ENCODE data around the gene GAST. TPM values are rescaled to one million over a fixed set of nuclear protein-coding genes. Genes with fewer than 3 reads are reported as not detected.

The GAST gene
- total and polyA plus RNA-seq, 2 of the 13 experiments (the other 11 are each of a cell fraction or from before 2014, with no cell fraction given): 0.32 to 0.42 TPM

- in situ Hi-C loops (cut with HindIII; ENCODE audit: extremely low pct_ligation_motif_present, low pct_unique_long_range_greater_than_20kb): loop anchor here (5.0 kb wide), 3 partner anchors 117 to 1047 kb away; no protein-coding TSS in a partner anchor
- no peak for ATAC-seq
- BruUV-seq (replicated peaks): no TSS peak
- H3K4me2 ChIP-seq (ENCODE audit: low read depth, low read length): no peak overlapping the region
- no peak for DNase-seq (ENCODE audit: low spot score)
- ChIA-PET CTCF (ENCODE audit: low intra/inter-chr PET ratio, low total read pairs) (interaction anchor here (3.3 to 8.5 kb wide), 3 partner anchors 15 to 860 kb away, joined by 37 to 242 read pairs (median 84); no protein-coding TSS in a partner anchor), POLR2A (interaction anchor here (2.6 kb wide), 1 partner anchor 25 kb away, joined by 17 read pairs; the partner anchor contains the start of gene EIF1)
- no peak overlapping the region for H3K4me3 ChIP-seq (replicated peaks in 1 of 3; ENCODE audit: insufficient read depth in 1 of 3, low read depth in 2 of 3, low read length in 3 of 3)
- peak; percentile 65 for TF ChIP-seq ZNF768 (CRISPR knock-in tag; IDR thresholded peaks at IDR 0.05)
- TF ChIP-seq NFYC (CRISPR knock-in tag; IDR thresholded peaks at IDR 0.05): no peak
- H3K27ac ChIP-seq (ENCODE audit: extremely low read length, insufficient read depth, low read length): no peak overlapping the region
- WGBS (ENCODE audit: low lambda C conversion rate): 18% methylated on average over 2 of the region's 2 CpGs
- no peaks in the 10 kb centered on the region for H3K36me3 ChIP-seq (replicated peaks in 1 of 2; ENCODE audit: control insufficient read depth in 1 of 2, insufficient read depth in 2 of 2, low read length in 2 of 2)
- H2AFZ ChIP-seq (ENCODE audit: low read length): no peak overlapping the region
- H3K9me3 ChIP-seq (ENCODE audit: low read length): no peaks in the 10 kb centered on the region
- no peak for FAIRE-seq
- H3K9ac ChIP-seq (ENCODE audit: insufficient read depth, low read depth, low read length): no peak overlapping the region
- intact Hi-C loops (cut with micrococcal nuclease; ENCODE audit: unreplicated experiment): loop anchor here (10.0 kb wide), 2 partner anchors 69 to 1049 kb away; no protein-coding TSS in a partner anchor
- H3K4me1 ChIP-seq (ENCODE audit: insufficient read depth, low read length): peaks cover 39% of the 10 kb centered on the region
- peaks cover 0 to 32% of the 10 kb centered on the region in 2 experiments; a peak in 3 of 5 replicates for H3K27me3 ChIP-seq (ENCODE audit: control insufficient read depth in 1 of 2, insufficient read depth in 2 of 2, low read length in 2 of 2)
- H3K79me2 ChIP-seq (ENCODE audit: insufficient read depth, low read length): no peaks in the 10 kb centered on the region
- no peaks in the 10 kb centered on the region for H4K20me1 ChIP-seq (ENCODE audit: insufficient read depth, low read length)
These were observed 48.0 kb upstream of the GAST start for GRCh38 chr17:41664172-41664457.

GRCh38 chr17:41664587-41665565 lies 47.3 kb upstream of the GAST start:
- Histone ChIP-seq H3K9me3 (ENCODE audit: low read length) (no peaks in the 10 kb centered on the region), H3K79me2 (ENCODE audit: insufficient read depth, low read length) (no peaks in the 10 kb centered on the region), H3K4me3 (replicated peaks in 1 of 3; ENCODE audit: insufficient read depth in 1 of 3, low read depth in 2 of 3, low read length in 3 of 3) (peak overlapping the region; percentile 53 to 80 (median 54); a peak in 4 of 6 replicates), H2AFZ (ENCODE audit: low read length) (peak overlapping the region; percentile 92), H3K27ac (ENCODE audit: extremely low read length, insufficient read depth, low read length) (no peak overlapping the region), H3K36me3 (replicated peaks in 1 of 2; ENCODE audit: control insufficient read depth in 1 of 2, insufficient read depth in 2 of 2, low read length in 2 of 2) (no peaks in the 10 kb centered on the region), H3K27me3 (ENCODE audit: control insufficient read depth in 1 of 2, insufficient read depth in 2 of 2, low read length in 2 of 2) (peaks cover 0 to 24% of the 10 kb centered on the region in 2 experiments; a peak in 3 of 5 replicates), H3K4me1 (ENCODE audit: insufficient read depth, low read length) (peaks cover 44% of the 10 kb centered on the region), H4K20me1 (ENCODE audit: insufficient read depth, low read length) (no peaks in the 10 kb centered on the region), H3K9ac (ENCODE audit: insufficient read depth, low read depth, low read length) (peak overlapping the region; percentile 59; the same call in 1 of the 2 replicates), H3K4me2 (ENCODE audit: low read depth, low read length) (peak overlapping the region; percentile 100)
- intact Hi-C loops (cut with micrococcal nuclease; ENCODE audit: unreplicated experiment) (loop anchor here (5.0 to 10.0 kb wide), 3 partner anchors 70 to 1050 kb away; no protein-coding TSS in a partner anchor), in situ Hi-C loops (cut with HindIII; ENCODE audit: extremely low pct_ligation_motif_present, low pct_unique_long_range_greater_than_20kb) (loop anchor here (5.0 kb wide), 3 partner anchors 118 to 1048 kb away; no protein-coding TSS in a partner anchor)
- no peak for DNase-seq (ENCODE audit: low spot score)
- ATAC-seq: no peak
- no TSS peak for BruUV-seq (replicated peaks)
- POLR2A ChIA-PET: interaction anchor here (1.1 to 6.3 kb wide), 6 partner anchors 14 to 846 kb away, joined by 3 to 102 read pairs (median 12); partner anchors contain the start of gene EIF1
- CTCF ChIA-PET (ENCODE audit: low intra/inter-chr PET ratio, low total read pairs): interaction anchor here (1.4 to 8.5 kb wide), 7 partner anchors 16 to 861 kb away, joined by 3 to 242 read pairs (median 23); no protein-coding TSS in a partner anchor
- 23% methylated on average over 15 of the region's 15 CpGs for WGBS (ENCODE audit: low lambda C conversion rate)
- no peak for FAIRE-seq
- TF ChIP-seq ZNF614 (CRISPR knock-in tag; IDR thresholded peaks at IDR 0.05; ENCODE audit: borderline replicate concordance): no peak
- TF ChIP-seq IRX3 (CRISPR knock-in tag; IDR thresholded peaks at IDR 0.05; ENCODE audit: borderline replicate concordance, low read depth): no peak
- peak; percentile 61 for TF ChIP-seq ZNF770 (CRISPR knock-in tag; IDR thresholded peaks at IDR 0.05)
- TF ChIP-seq POLR2AphosphoS2 (IDR thresholded peaks at IDR 0.05; ENCODE audit: low read depth, low read length): no peak
- no peak for TF ChIP-seq ZNF317 (CRISPR knock-in tag; IDR thresholded peaks at IDR 0.05)
- TF ChIP-seq CAMTA2 (CRISPR knock-in tag; IDR thresholded peaks at IDR 0.05; ENCODE audit: borderline replicate concordance): no peak
- TF ChIP-seq E2F2 (CRISPR knock-in tag; IDR thresholded peaks at IDR 0.05; ENCODE audit: borderline replicate concordance): 0 out of 2 replicates have a peak, but pooled peaks have one; percentile 33
- TF ChIP-seq ZMYM3 (CRISPR knock-in tag; IDR thresholded peaks at IDR 0.05): peak; percentile 51
- TF ChIP-seq PAF1 (CRISPR knock-in tag; IDR thresholded peaks at IDR 0.05): no peak
- TF ChIP-seq ERF (CRISPR knock-in tag; IDR thresholded peaks at IDR 0.05): no peak
- TF ChIP-seq NFRKB (IDR thresholded peaks at IDR 0.05): no peak
- no peak for TF ChIP-seq ZNF878 (CRISPR knock-in tag; IDR thresholded peaks at IDR 0.05)

Measured in HepG2 (cell line).